GM12892 (cell line): ENCODE results near the gene GSC2.

Source experiments
- POLR2A ChIP-seq: IDR thresholded peaks from 2 replicates; pipeline ENCODE4 v1.6.1; 2011; ENCODE audit warnings: low read depth, low read length, control low read depth
- POLR2AphosphoS5 ChIP-seq: IDR thresholded peaks from 2 replicates; pipeline ENCODE4 v1.6.1; 2011; ENCODE audit warnings: low read depth, low read length, control low read depth
- TAF1 ChIP-seq: IDR thresholded peaks from 2 replicates; pipeline ENCODE4 v1.6.1; 2011; ENCODE audit warnings: low read depth, mild to moderate bottlenecking, control low read depth, low read length, borderline replicate concordance

GRCh38 chr22:19166421-19166820 is 16.3 kb upstream of the GSC2 start:
- TF ChIP-seq POLR2A (no peak), POLR2AphosphoS5 (no peak), TAF1 (no peak)
